ENCODE measurements around the gene RASGRP1. TPM values are rescaled to one million over a fixed set of nuclear protein-coding genes. Genes with fewer than 3 reads are reported as not detected.

Gene RASGRP1
- polyA plus RNA-seq, 1 of the 3 experiments (the other 2 are of a cell fraction): 0.03 TPM

DNA sequence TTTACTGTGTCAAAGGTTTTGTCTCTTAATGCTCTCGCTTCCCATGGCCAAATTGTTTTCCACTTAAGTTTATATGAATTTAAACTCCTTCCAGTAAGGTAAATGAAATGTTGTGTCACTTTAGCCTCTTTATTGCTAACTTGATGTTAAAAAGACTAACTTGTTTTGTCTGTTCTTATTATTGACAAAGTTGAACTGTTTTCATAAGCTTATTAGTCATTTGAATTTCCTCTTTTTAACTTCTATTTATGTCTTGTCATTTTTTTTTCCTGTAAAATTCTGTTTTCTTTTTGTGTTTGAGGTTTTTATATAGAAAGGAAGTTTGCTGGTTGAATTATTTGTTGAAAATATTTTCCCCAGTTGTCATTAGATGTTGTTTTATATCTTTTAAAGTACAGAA is 84.9 kb downstream of the RASGRP1 start:
- no peak overlapping the region for H3K9ac ChIP-seq
- 92% methylated on average over 1 of the region's 1 CpG for WGBS (ENCODE audit: low lambda C conversion rate)
- no peaks in the 10 kb centered on the region for H3K9me3 ChIP-seq
- CTCF ChIA-PET: interaction anchor here (3.4 to 6.9 kb wide), 2 partner anchors 84 to 211 kb away, joined by 16 to 45 read pairs; partner anchors contain the start of gene RASGRP1
- POLR2A ChIA-PET: no interaction called here
- H3K4me3 ChIP-seq (ENCODE audit: low read depth in 2 of 2, low read length in 1 of 2): no peak overlapping the region; a peak in 1 of 4 replicates
- H3K27me3 ChIP-seq (ENCODE audit: insufficient read depth): no peaks in the 10 kb centered on the region
- H3F3A ChIP-seq (replicated peaks; ENCODE audit: insufficient read depth): peaks cover 14% of the 10 kb centered on the region
- H2AFZ ChIP-seq (ENCODE audit: low read depth): no peak overlapping the region
- no peaks in the 10 kb centered on the region for H4K20me1 ChIP-seq (ENCODE audit: insufficient read depth)
- peak overlapping the region; percentile 44; the same call in 1 of the 2 replicates for H3K4me2 ChIP-seq
- TF ChIP-seq SMC3 (IDR thresholded peaks at IDR 0.05; ENCODE audit: low read depth, low read length): no peak
- TF ChIP-seq POLR2AphosphoS5 (IDR thresholded peaks at IDR 0.05; ENCODE audit: low read depth, low read length): no peak
- TF ChIP-seq FOXM1 (IDR thresholded peaks at IDR 0.05; ENCODE audit: low read depth): no peak
- TF ChIP-seq EP300 (IDR thresholded peaks at IDR 0.05; ENCODE audit: borderline replicate concordance in 1 of 2, low read depth in 1 of 2, low read length in 1 of 2): no peak
- TF ChIP-seq FOSL2 (IDR thresholded peaks at IDR 0.05; ENCODE audit: borderline replicate concordance, low read depth): no peak
- TF ChIP-seq TEAD4 (IDR thresholded peaks at IDR 0.05; ENCODE audit: borderline replicate concordance, insufficient read depth): no peak
- TF ChIP-seq FOXJ3 (CRISPR knock-in tag; IDR thresholded peaks at IDR 0.05): no peak
- no peak for TF ChIP-seq JUND (IDR thresholded peaks at IDR 0.05)
- TF ChIP-seq MEF2A (IDR thresholded peaks at IDR 0.05; ENCODE audit: borderline replicate concordance, low read depth): no peak
- no peak for TF ChIP-seq ELF1 (IDR thresholded peaks at IDR 0.05)
- no peak for TF ChIP-seq GABPA (IDR thresholded peaks at IDR 0.05; ENCODE audit: low read depth)
- TF ChIP-seq YY1 (IDR thresholded peaks at IDR 0.05; ENCODE audit: low read depth): no peak
- no peak for TF ChIP-seq MXI1 (IDR thresholded peaks at IDR 0.05; ENCODE audit: low read depth, low read length)
- TF ChIP-seq, protein P1, sequence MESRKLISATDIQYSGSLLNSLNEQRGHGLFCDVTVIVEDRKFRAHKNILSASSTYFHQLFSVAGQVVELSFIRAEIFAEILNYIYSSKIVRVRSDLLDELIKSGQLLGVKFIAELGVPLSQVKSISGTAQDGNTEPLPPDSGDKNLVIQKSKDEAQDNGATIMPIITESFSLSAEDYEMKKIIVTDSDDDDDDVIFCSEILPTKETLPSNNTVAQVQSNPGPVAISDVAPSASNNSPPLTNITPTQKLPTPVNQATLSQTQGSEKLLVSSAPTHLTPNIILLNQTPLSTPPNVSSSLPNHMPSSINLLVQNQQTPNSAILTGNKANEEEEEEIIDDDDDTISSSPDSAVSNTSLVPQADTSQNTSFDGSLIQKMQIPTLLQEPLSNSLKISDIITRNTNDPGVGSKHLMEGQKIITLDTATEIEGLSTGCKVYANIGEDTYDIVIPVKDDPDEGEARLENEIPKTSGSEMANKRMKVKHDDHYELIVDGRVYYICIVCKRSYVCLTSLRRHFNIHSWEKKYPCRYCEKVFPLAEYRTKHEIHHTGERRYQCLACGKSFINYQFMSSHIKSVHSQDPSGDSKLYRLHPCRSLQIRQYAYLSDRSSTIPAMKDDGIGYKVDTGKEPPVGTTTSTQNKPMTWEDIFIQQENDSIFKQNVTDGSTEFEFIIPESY (IDR thresholded peaks at IDR 0.05; ENCODE audit: borderline replicate concordance, low read depth): no peak
- TF ChIP-seq RXRA (IDR thresholded peaks at IDR 0.05; ENCODE audit: borderline replicate concordance, low read depth): no peak
- TF ChIP-seq RCOR1 (IDR thresholded peaks at IDR 0.05; ENCODE audit: low read length): no peak
- no peak for TF ChIP-seq TAF1 (IDR thresholded peaks at IDR 0.05; ENCODE audit: borderline replicate concordance, low read depth, low read length)
- TF ChIP-seq USF2 (IDR thresholded peaks at IDR 0.05; ENCODE audit: borderline replicate concordance, low read depth, low read length): no peak
- peaks cover 39 to 63% of the 10 kb centered on the region in 2 experiments for H3K36me3 ChIP-seq (replicated peaks in 1 of 2; ENCODE audit: control insufficient read depth in 1 of 2, insufficient read depth in 2 of 2, low read length in 1 of 2)
- DNase-seq: no peak
- H3K9me2 ChIP-seq: no peaks in the 10 kb centered on the region
- H3K4me1 ChIP-seq (ENCODE audit: control insufficient read depth in 1 of 2, insufficient read depth in 2 of 2, low read depth in 1 of 2, low read length in 1 of 2): peaks cover 0 to 9% of the 10 kb centered on the region in 2 experiments; a peak in 3 of 4 replicates
- H3K79me2 ChIP-seq (ENCODE audit: insufficient read depth): 0 out of 2 replicates have a peak, but pooled peaks cover 7% of the 10 kb centered on the region
- H3K27ac ChIP-seq (ENCODE audit: low read depth in 2 of 2, low read length in 1 of 2): peak overlapping the region in 1 of 2 experiments; percentile 66; a peak in 2 of 4 replicates

All from SK-N-SH (cell line).